ENCODE results near the gene PTCSC3.
"Not testable (repeated sequence)": the region's sequence is repeated elsewhere in the genome, so short reads cannot be mapped to it uniquely, and the experiment has no call there.

Gene PTCSC3

GRCh38 chr14:36173161-36173560, 3.4 kb downstream of the PTCSC3 start:
- DNase-seq (ENCODE audit: low read depth), result no peak

DNA sequence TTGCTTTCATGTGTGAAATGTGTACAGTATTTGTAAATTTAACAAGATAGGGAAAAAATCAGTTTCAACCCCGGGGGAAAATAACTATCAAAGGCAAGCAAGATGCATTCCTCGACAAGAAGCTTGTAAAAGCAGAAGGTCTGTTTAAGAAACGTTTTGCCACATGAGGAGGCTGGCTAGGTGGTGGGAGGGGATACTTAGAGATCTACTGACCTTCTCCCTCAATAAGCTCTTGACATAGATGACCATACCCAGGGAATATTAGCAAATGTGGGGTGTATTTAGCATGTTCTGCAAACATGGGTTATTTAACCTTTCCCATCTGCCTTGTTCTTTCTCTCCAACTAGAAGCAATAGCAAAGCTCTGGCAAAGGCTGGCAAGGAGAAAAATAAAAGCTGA, 4.9 kb downstream of the PTCSC3 start:
- DNase-seq (ENCODE audit: low read depth), result no peak

DNA sequence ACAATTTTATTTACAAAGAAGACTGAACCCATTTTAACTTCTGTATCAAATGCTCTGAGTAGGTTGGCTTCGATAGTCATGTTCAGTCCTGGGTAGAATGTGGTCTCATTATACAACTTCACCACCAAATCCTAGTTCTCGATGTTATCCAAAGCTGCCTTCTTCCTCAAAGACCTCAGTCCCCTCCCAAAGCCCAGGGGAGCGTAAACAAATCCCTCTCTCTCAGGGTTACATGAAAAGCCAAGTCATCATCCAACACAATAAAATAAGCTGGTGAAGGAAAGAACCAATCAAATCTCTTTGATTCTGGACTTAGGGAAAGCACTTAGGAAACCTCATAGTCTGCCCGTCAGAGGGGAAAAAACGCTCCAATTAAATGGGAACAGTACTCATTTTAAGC, 9.1 kb downstream of the PTCSC3 start:
- DNase-seq (ENCODE audit: low read depth), result no peak

- DNase-seq (ENCODE audit: low read depth), result no peak
These were observed 13.1 kb downstream of the PTCSC3 start for GRCh38 chr14:36163451-36163850.

DNA sequence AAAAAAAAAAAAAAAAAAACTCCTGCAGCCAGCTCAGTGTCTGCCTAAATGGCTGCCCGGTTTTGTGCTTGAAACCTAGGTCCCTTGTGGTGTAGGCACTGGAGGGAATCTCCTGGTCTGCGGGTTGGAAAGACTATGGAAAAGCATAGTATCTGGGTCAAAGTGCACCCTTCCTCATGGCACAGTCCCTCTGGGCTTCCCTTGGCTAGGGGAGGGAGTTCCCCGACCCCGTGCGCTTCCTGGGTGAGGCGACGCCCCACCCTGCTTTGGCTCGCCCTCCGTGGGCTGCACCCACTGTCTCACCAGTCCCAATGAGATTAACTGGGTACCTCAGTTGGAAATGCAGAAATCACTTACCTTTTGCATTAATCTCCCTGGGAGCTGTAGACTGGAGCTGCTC, 14.3 kb downstream of the PTCSC3 start:
- DNase-seq (ENCODE audit: low read depth), result no peak

GRCh38 chr14:36161776-36162175, 14.7 kb downstream of the PTCSC3 start:
- DNase-seq (ENCODE audit: low read depth), result no peak

GRCh38 chr14:36151335-36151734, 25.2 kb downstream of the PTCSC3 start:
- no peak for DNase-seq (ENCODE audit: low read depth)

DNA sequence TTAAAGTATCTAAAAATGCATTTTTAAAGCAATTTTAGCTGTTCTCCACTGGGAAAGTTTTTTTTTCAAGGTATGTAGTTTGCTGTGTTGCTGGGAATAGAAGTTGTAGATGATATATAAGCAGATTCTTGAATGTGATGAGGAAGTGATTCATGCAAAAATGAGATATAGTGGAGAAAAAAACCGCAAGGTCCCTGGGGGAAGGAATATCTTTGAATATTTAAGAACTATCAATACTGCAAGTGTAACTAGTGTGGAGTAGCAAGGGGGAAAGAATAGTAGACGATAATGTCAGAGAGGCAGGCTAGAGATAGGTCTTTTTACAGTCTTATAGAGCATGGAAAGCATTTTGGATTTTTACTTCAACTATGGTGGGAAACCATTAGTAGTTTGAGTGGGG, 42.5 kb downstream of the PTCSC3 start:
- no peak for DNase-seq (ENCODE audit: low read depth)

GRCh38 chr14:36132826-36133225, 43.7 kb downstream of the PTCSC3 start:
- DNase-seq (ENCODE audit: low read depth), result no peak

DNA sequence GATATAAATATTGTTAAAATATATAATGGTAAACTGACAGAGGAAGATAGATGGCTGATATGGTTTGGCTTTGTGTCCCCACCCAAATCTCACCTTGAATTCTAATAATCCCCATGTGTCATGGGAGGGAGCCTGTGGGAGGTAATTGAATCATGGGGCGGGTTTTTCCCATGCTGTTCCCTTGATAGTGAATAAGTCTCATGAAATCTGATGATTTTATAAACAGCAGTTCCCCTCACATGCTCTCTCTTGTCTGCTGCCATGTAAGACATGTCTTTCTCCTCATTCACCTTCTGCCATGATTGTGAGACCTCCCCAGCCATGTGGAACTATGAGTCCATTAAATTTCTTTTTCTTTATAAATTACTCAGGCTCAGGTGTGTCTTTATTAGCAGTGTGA, 46.3 kb downstream of the PTCSC3 start:
- DNase-seq (ENCODE audit: low read depth), result no peak

GRCh38 chr14:36129181-36129580, 47.3 kb downstream of the PTCSC3 start:
- DNase-seq (ENCODE audit: low read depth), result no peak

- DNase-seq (ENCODE audit: low read depth), result no peak
These were observed 63.2 kb downstream of the PTCSC3 start for GRCh38 chr14:36113341-36113740.

DNA sequence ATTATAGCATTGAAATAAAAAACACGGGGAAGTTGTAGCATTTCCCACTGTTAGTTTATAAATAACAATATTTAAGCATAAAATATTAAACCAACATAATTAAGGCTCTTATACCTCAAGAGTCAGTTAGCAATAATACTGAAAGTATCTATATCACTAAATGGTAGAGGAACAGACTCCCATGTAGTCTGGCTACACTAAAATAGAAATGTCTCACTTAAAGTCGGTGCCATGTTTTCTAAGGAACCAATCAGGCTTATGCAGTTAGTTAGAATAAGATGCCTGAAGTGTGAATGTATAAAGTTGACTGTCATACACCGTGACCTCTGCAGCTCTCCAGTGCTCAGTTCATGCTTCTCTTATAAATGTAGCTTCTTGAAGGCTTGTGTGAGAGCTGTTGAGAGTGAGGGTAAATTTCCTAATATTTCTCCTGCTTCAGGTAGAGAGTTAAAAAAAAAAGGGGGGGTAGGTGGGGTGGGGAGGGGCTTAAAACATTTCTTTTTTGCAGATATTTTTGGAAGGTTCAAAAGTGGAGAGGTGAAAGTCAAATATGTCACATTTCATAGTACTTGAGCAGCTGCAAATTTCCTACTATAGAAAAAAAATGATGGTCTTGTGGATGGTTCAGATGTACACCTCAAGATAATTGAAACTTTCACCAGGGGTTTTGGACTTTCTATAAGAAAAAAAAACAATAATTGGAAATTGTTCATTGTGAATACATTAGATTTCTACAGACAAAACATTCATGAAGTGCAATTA, 64.5 kb downstream of the PTCSC3 start:
- DNase-seq (ENCODE audit: low read depth), result no peak

DNA sequence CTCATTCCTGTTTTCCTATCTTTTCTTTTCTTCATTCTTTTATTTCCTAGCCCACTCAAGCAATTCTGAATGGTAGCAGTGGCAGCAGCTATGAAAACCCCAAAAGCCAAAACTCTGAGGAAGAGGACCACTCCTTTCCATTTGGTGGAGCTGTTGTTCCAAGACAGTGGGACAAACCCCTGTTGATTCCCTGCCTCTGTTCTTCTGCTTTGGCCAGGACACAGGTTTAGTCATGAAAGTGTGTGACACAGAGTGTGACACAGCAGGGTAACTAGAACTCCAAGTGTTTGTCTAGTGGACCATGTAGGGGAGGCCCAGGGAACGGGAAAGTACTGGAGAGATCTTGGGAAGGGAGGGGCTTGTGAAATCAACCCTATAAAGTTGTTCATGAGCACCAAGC, 71.1 kb downstream of the PTCSC3 start:
- DNase-seq (ENCODE audit: low read depth), result no peak

GRCh38 chr14:36104258-36104657, 72.3 kb downstream of the PTCSC3 start:
- DNase-seq (ENCODE audit: low read depth), result not testable (repeated sequence)

DNA sequence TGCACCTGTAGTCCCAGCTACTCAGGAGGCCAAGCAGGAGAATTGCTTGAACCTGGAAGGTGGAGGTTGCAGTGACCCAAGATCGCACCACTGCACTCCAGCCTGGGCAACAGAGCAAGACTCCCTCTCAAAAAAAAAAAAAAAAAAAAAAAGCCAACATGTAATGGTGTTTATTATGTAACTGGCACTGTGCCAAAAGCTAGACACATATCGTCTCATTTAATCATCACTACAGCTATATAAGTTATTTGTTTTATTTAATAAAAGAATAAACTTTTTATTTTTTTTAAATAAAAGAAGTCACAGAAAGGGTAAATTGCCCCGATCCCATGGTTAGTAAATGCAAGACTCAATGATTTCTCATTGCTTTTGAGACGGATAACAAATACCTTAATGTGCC, 76.9 kb downstream of the PTCSC3 start:
- no peak for DNase-seq (ENCODE audit: low read depth)

GRCh38 chr14:36097356-36097755, 79.2 kb downstream of the PTCSC3 start:
- DNase-seq (ENCODE audit: low read depth), result no peak

DNA sequence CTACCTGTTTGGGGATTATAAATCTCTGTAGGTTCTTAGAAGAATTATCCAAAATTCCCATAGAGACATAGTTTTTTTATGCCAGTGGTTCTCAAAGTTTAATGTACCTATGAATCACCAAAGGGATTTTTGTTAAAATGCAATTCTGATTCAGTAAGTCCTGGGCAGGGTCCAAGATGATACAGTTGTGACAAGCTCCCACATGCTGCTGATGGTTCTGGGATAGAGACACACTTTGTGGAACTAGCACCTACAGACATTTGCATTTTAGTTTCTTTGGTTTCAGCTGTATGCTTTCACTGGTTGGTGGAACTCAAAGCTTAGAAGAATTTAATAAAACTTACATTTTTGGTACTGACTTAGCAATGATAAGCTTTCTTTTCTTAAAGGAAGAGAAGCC, 80.4 kb downstream of the PTCSC3 start:
- no peak for DNase-seq (ENCODE audit: low read depth)

- no peak for DNase-seq (ENCODE audit: low read depth)
These were observed 81.6 kb downstream of the PTCSC3 start for GRCh38 chr14:36094963-36095362.

DNA sequence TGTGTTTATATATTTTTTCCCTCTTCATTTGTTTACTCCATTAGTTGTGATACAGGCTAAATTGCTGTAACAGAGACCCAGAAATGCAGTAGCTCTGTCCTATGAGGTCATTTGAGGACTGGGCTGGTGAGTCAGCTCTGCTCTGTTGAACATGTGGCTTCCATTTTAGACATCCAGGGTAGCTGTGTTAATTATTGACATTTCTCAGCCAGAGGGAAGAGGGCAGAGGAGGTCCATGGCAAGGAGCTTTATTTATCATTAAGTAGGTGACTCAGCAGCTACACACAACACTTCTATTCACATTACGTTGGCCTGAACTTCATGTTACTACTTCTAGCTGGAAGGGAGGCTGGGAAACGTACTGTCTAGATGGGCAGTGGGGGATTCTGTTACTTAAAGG, 85.4 kb downstream of the PTCSC3 start:
- DNase-seq (ENCODE audit: low read depth), result no peak

- no peak for DNase-seq (ENCODE audit: low read depth)
These were observed 89.1 kb downstream of the PTCSC3 start for GRCh38 chr14:36087411-36087810.

GRCh38 chr14:36086629-36087395, 89.7 kb downstream of the PTCSC3 start:
- DNase-seq (ENCODE audit: low read depth), result no peak

DNA sequence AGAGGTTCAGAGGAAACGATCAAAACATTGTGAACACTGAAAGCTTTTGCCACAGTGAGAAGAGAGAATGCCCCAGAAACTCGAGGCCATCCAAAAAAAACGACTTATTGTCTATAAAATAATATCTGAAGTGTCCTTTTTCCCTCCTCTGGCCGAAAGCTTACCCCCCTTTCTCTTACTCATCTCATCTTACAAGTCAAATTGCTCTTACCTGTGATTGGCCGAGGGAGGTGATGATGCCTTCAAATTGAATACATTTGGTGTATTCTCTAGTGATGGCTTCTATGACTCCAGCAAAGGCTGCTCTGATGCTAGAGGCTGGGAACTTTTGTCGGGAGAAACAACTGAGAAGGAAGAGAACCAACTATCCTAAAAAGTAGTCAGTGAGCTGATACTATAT, 90.7 kb downstream of the PTCSC3 start:
- DNase-seq (ENCODE audit: low read depth), result no peak
